GM18520 (cell line): Measurements from ENCODE around the gene FKBP11.

ENCODE experiments used
- ATAC-seq: cut with Tn5 transposase; IDR thresholded peaks from one replicate; pipeline ENCODE4 v1.9.1; 2021; ENCODE audit not compliant: unreplicated experiment

Gene FKBP11

GRCh38 chr12:48925304-48926011 lies at the start of gene FKBP11:
Gene FKBP11 (minus strand): TSS chr12:48925492. CDS start chr12:48925428, 64 bp downstream.
- peak; percentile 59 for ATAC-seq

GRCh38 chr12:48973941-48974673 lies 48.8 kb upstream of the FKBP11 start:
- ATAC-seq: no peak

- ATAC-seq: no peak
Observed at GRCh38 chr12:48973531-48973930, 48.2 kb upstream of the FKBP11 start.

GRCh38 chr12:48972952-48973483 lies 47.7 kb upstream of the FKBP11 start:
- ATAC-seq: no peak

- no peak for ATAC-seq
Observed at GRCh38 chr12:48972213-48972951, 47.1 kb upstream of the FKBP11 start.

GRCh38 chr12:48970702-48971334 lies 45.5 kb upstream of the FKBP11 start:
- ATAC-seq: no peak

GRCh38 chr12:48969833-48970701 lies 44.8 kb upstream of the FKBP11 start:
- no peak for ATAC-seq

- ATAC-seq: no peak
Observed at GRCh38 chr12:48969160-48969771, 44.0 kb upstream of the FKBP11 start.

- ATAC-seq: no peak
Observed at GRCh38 chr12:48968467-48968866, 43.2 kb upstream of the FKBP11 start.

- no peak for ATAC-seq
Observed at GRCh38 chr12:48967991-48968390, 42.7 kb upstream of the FKBP11 start.

GRCh38 chr12:48966177-48966895 lies 41.0 kb upstream of the FKBP11 start:
- ATAC-seq: no peak

GRCh38 chr12:48965298-48965838 lies 40.1 kb upstream of the FKBP11 start:
- ATAC-seq: no peak

- ATAC-seq: no peak
Observed at GRCh38 chr12:48961801-48962200, 36.5 kb upstream of the FKBP11 start.

- no peak for ATAC-seq
Observed at GRCh38 chr12:48961331-48961730, 36.0 kb upstream of the FKBP11 start.

- no peak for ATAC-seq
Observed at GRCh38 chr12:48960834-48961233, 35.5 kb upstream of the FKBP11 start.

GRCh38 chr12:48958049-48958388 lies 32.7 kb upstream of the FKBP11 start:
- no peak for ATAC-seq

- peak; percentile 71 for ATAC-seq
Observed at GRCh38 chr12:48957141-48958048, 32.1 kb upstream of the FKBP11 start, which contains the start of gene ARF3. Gene ARF3 (minus strand): TSS chr12:48957487. CDS start chr12:48941095, 16,392 bp downstream.
